GM23338 (cell line): ENCODE data around the gene SLC9B1. TPM values are rescaled to one million over a fixed set of nuclear protein-coding genes. Genes with fewer than 3 reads are reported as not detected.

Experiments used
- ATAC-seq: fragments of 200-7000 bp; cut with Tn5 transposase; 3 replicates; pipeline ENCODE4 v1.9.1; 2020
- DNase-seq: peaks from one replicate; pipeline ENCODE4 v3.0.0-alpha.2; 2015; ENCODE audit warnings: low spot score
- H2AFZ ChIP-seq: fragments of 200-600 bp; sonication (generic); 2 replicates; pipeline ENCODE4 v1.8.0; 2016; ENCODE audit warnings: antibody characterized with exemption, mild to moderate bottlenecking, moderate library complexity
- H3F3A ChIP-seq: fragments of 200-600 bp; sonication (generic); replicated peaks from 2 replicates; pipeline ENCODE4 v1.8.0; 2017; ENCODE audit warnings: antibody characterized with exemption, mixed run types, low read depth
- H3K27ac ChIP-seq: fragments of 200-600 bp; sonication (generic); 2 replicates; pipeline ENCODE4 v1.6.1; 2016; ENCODE audit warnings: low read depth
- H3K27me3 ChIP-seq: fragments of 200-600 bp; sonication (generic); 2 replicates; pipeline ENCODE4 v1.8.0; 2016; ENCODE audit warnings: mild to moderate bottlenecking, mixed run types, moderate library complexity; ENCODE audit not compliant: insufficient read depth
- H3K36me3 ChIP-seq: fragments of 200-600 bp; sonication (generic); 2 replicates; pipeline ENCODE4 v1.8.0; 2016; ENCODE audit warnings: mild to moderate bottlenecking; ENCODE audit not compliant: insufficient read depth
- H3K4me1 ChIP-seq: fragments of 200-600 bp; sonication (generic); 2 replicates; pipeline ENCODE4 v1.8.0; 2016; ENCODE audit warnings: mild to moderate bottlenecking, moderate library complexity; ENCODE audit not compliant: insufficient read depth
- H3K4me2 ChIP-seq: fragments of 200-600 bp; sonication (generic); 2 replicates; pipeline ENCODE4 v1.7.1; 2017; ENCODE audit warnings: mixed run types
- H3K4me3 ChIP-seq: fragments of 200-600 bp; sonication (generic); 2 replicates; pipeline ENCODE4 v1.6.1; 2016; ENCODE audit warnings: mixed run types
- H3K79me2 ChIP-seq: fragments of 200-600 bp; sonication (generic); replicated peaks from 2 replicates; pipeline ENCODE4 v1.8.0; 2017; ENCODE audit warnings: mild to moderate bottlenecking; ENCODE audit not compliant: insufficient read depth
- H3K9me2 ChIP-seq: fragments of 200-600 bp; sonication (generic); 2 replicates; pipeline ENCODE4 v1.8.0; 2017; ENCODE audit not compliant: insufficient read depth
- H4K20me1 ChIP-seq: fragments of 200-600 bp; sonication (generic); replicated peaks from 2 replicates; pipeline ENCODE4 v1.8.0; 2017; ENCODE audit warnings: mild to moderate bottlenecking; ENCODE audit not compliant: insufficient read depth
- H3K27ac Mint-ChIP-seq: 2 replicates; pipeline ENCODE4 v1.8.0; 2020; ENCODE audit warnings: inconsistent platforms, mild to moderate bottlenecking, moderate library complexity, mixed read lengths
- H3K27me3 Mint-ChIP-seq: 3 replicates; pipeline ENCODE4 v1.8.0; 2022; ENCODE audit warnings: low read depth, mild to moderate bottlenecking, moderate library complexity, mixed read lengths, inconsistent platforms; ENCODE audit not compliant: insufficient read depth, poor library complexity
- H3K36me3 Mint-ChIP-seq: 3 replicates; pipeline ENCODE4 v1.8.0; 2021; ENCODE audit warnings: low read depth, mild to moderate bottlenecking, inconsistent platforms, moderate library complexity, mixed read lengths
- H3K4me1 Mint-ChIP-seq: 3 replicates; pipeline ENCODE4 v1.8.0; 2020; ENCODE audit warnings: mild to moderate bottlenecking, inconsistent platforms, mixed read lengths
- H3K4me3 Mint-ChIP-seq: 3 replicates; pipeline ENCODE4 v1.8.0; 2021; ENCODE audit warnings: moderate library complexity, mild to moderate bottlenecking, inconsistent platforms, mixed read lengths
- H3K9me3 Mint-ChIP-seq: 3 replicates; pipeline ENCODE4 v1.8.0; 2020; ENCODE audit warnings: moderate library complexity, mild to moderate bottlenecking, inconsistent platforms, mixed read lengths
- CREB1 ChIP-seq: fragments of 250-450 bp; sonication (Bioruptor Pico); IDR thresholded peaks from 2 replicates; pipeline ENCODE4 v1.5.0; 2020; ENCODE audit warnings: low read depth, mild to moderate bottlenecking, moderate library complexity
- ETS1 ChIP-seq: IDR thresholded peaks from 2 replicates; pipeline ENCODE4 v1.6.1; 2016; ENCODE audit warnings: antibody characterized with exemption
- EZH2 ChIP-seq: fragments of 200-600 bp; sonication (generic); IDR thresholded peaks from one replicate; pipeline ENCODE4 v1.8.0; 2017; ENCODE audit warnings: antibody characterized with exemption, mild to moderate bottlenecking, low read depth; ENCODE audit not compliant: unreplicated experiment
- EZH2phosphoT487 ChIP-seq: fragments of 200-600 bp; sonication (generic); IDR thresholded peaks from one replicate; pipeline ENCODE4 v1.8.1; 2018; ENCODE audit warnings: antibody characterized with exemption; ENCODE audit not compliant: unreplicated experiment
- JUNB ChIP-seq: IDR thresholded peaks from one replicate; pipeline ENCODE4 v1.6.1; 2016; ENCODE audit warnings: antibody characterized with exemption; ENCODE audit not compliant: unreplicated experiment
- REST ChIP-seq: IDR thresholded peaks from one replicate; pipeline ENCODE4 v1.6.1; 2018; ENCODE audit warnings: antibody characterized with exemption; ENCODE audit not compliant: unreplicated experiment
- STAT1 ChIP-seq: IDR thresholded peaks from one replicate; pipeline ENCODE4 v1.6.1; 2016; ENCODE audit warnings: antibody characterized with exemption; ENCODE audit not compliant: unreplicated experiment
- ZNF114 ChIP-seq: fragments of 250-450 bp; sonication (Bioruptor Pico); IDR thresholded peaks from 2 replicates; pipeline ENCODE4 v1.5.0; 2020; ENCODE audit warnings: mild to moderate bottlenecking, moderate library complexity
- polyA plus RNA-seq: library from polyadenylated mRNA; unstranded; fragments of >200 nt; fragmentation: Nextera tagmentation; extraction: Ambion mirVana; gene quantifications from 2 replicates; pipeline ENCODE4 v1.2.1, GENCODE V29; 2016
- total RNA-seq: library from RNA; depleted of rRNA; stranded (reverse); fragments of >200 nt; shearing (Covaris generic); gene quantifications from 2 replicates; pipeline ENCODE4 v1.2.3, GENCODE V29; 2014
- TF ChIP-seq, protein P1 (sequence below): fragments of 250-450 bp; sonication (Bioruptor Pico); IDR thresholded peaks from 2 replicates; pipeline ENCODE4 v1.5.0; 2020; ENCODE audit warnings: mild to moderate bottlenecking, moderate library complexity

The SLC9B1 gene
- total and polyA plus RNA-seq, 2 experiments from 2014 or later, result 0.66 to 0.80 TPM

DNA sequence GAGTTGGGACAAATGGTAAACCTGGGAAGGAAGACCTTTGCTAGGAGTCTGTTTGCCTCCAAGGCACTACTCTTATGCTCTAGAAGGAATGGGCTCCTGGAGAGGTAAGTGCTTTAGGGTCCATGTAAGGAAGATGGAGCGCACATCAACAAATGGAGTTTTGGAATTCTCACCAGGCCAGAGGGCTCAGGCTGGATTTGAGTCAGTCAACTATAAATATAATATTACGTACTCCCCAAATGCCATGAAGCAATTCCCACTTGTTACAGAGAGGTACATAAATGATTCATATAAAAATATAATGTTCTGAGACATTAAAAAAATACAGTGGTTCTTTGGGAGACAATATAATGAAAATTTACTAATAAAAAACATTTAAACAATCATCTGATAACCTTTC lies 1.6 kb upstream of the SLC9B1 start:
- H3K9me2 ChIP-seq, result no peaks in the 10 kb centered on the region
- H2AFZ ChIP-seq, result peak overlapping the region; percentile 98
- H3K27me3 Mint-ChIP-seq, result peaks cover 9% of the 10 kb centered on the region
- DNase-seq, result no peak
- H3K79me2 ChIP-seq, result no peaks in the 10 kb centered on the region
- ATAC-seq, result no peak
- peaks cover 10% of the 10 kb centered on the region for H3K9me3 Mint-ChIP-seq
- no peak overlapping the region for H3K4me3 Mint-ChIP-seq
- no peak overlapping the region for H3K27ac ChIP-seq
- H4K20me1 ChIP-seq, result no peaks in the 10 kb centered on the region
- H3K4me2 ChIP-seq, result no peak overlapping the region
- TF ChIP-seq EZH2 (no peak), ETS1 (no peak), ZNF114 (CRISPR knock-in tag) (no peak)
- H3K4me3 ChIP-seq, result no peak overlapping the region
- H3K27ac Mint-ChIP-seq, result no peak overlapping the region
- no peaks in the 10 kb centered on the region for H3K27me3 ChIP-seq
- no peaks in the 10 kb centered on the region; the same call in 1 of the 2 replicates for H3K4me1 ChIP-seq
- H3F3A ChIP-seq, result 0 out of 2 replicates have a peak, but pooled peaks cover 7% of the 10 kb centered on the region
- H3K36me3 Mint-ChIP-seq, result peaks cover 8% of the 10 kb centered on the region; the same call in 2 of the 3 replicates
- H3K36me3 ChIP-seq, result no peaks in the 10 kb centered on the region
- H3K4me1 Mint-ChIP-seq, result no peaks in the 10 kb centered on the region

- peak overlapping the region; percentile 98 for H3K27ac ChIP-seq
- no peak for TF ChIP-seq CREB1
- no peak for TF ChIP-seq STAT1
- no peak for TF ChIP-seq EZH2
- TF ChIP-seq, protein P1, sequence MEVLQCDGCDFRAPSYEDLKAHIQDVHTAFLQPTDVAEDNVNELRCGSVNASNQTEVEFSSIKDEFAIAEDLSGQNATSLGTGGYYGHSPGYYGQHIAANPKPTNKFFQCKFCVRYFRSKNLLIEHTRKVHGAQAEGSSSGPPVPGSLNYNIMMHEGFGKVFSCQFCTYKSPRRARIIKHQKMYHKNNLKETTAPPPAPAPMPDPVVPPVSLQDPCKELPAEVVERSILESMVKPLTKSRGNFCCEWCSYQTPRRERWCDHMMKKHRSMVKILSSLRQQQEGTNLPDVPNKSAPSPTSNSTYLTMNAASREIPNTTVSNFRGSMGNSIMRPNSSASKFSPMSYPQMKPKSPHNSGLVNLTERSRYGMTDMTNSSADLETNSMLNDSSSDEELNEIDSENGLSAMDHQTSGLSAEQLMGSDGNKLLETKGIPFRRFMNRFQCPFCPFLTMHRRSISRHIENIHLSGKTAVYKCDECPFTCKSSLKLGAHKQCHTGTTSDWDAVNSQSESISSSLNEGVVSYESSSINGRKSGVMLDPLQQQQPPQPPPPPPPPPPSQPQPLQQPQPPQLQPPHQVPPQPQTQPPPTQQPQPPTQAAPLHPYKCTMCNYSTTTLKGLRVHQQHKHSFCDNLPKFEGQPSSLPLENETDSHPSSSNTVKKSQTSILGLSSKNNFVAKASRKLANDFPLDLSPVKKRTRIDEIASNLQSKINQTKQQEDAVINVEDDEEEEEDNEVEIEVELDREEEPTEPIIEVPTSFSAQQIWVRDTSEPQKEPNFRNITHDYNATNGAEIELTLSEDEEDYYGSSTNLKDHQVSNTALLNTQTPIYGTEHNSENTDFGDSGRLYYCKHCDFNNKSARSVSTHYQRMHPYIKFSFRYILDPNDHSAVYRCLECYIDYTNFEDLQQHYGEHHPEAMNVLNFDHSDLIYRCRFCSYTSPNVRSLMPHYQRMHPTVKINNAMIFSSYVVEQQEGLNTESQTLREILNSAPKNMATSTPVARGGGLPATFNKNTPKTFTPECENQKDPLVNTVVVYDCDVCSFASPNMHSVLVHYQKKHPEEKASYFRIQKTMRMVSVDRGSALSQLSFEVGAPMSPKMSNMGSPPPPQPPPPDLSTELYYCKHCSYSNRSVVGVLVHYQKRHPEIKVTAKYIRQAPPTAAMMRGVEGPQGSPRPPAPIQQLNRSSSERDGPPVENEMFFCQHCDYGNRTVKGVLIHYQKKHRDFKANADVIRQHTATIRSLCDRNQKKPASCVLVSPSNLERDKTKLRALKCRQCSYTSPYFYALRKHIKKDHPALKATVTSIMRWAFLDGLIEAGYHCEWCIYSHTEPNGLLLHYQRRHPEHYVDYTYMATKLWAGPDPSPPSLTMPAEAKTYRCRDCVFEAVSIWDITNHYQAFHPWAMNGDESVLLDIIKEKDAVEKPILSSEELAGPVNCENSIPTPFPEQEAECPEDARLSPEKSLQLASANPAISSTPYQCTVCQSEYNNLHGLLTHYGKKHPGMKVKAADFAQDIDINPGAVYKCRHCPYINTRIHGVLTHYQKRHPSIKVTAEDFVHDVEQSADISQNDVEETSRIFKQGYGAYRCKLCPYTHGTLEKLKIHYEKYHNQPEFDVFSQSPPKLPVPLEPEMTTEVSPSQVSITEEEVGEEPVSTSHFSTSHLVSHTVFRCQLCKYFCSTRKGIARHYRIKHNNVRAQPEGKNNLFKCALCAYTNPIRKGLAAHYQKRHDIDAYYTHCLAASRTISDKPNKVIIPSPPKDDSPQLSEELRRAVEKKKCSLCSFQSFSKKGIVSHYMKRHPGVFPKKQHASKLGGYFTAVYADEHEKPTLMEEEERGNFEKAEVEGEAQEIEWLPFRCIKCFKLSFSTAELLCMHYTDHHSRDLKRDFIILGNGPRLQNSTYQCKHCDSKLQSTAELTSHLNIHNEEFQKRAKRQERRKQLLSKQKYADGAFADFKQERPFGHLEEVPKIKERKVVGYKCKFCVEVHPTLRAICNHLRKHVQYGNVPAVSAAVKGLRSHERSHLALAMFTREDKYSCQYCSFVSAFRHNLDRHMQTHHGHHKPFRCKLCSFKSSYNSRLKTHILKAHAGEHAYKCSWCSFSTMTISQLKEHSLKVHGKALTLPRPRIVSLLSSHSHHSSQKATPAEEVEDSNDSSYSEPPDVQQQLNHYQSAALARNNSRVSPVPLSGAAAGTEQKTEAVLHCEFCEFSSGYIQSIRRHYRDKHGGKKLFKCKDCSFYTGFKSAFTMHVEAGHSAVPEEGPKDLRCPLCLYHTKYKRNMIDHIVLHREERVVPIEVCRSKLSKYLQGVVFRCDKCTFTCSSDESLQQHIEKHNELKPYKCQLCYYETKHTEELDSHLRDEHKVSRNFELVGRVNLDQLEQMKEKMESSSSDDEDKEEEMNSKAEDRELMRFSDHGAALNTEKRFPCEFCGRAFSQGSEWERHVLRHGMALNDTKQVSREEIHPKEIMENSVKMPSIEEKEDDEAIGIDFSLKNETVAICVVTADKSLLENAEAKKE, result no peak
- no peak for TF ChIP-seq REST
- TF ChIP-seq JUNB, result no peak
- no peak for TF ChIP-seq EZH2phosphoT487
- TF ChIP-seq ZNF114 (CRISPR knock-in tag), result no peak
These were observed 856 bp downstream of the SLC9B1 start for GRCh38 chr4:103018391-103019307.

More at GRCh38 chr4:103018391-103019307, 856 bp downstream of the SLC9B1 start:
- Histone ChIP-seq H2AFZ (peak overlapping the region; percentile 94), H3K4me1 (no peaks in the 10 kb centered on the region; the same call in 1 of the 2 replicates), H4K20me1 (no peaks in the 10 kb centered on the region), H3K27me3 (no peaks in the 10 kb centered on the region), H3K4me2 (peak overlapping the region; percentile 91), H3K36me3 (no peaks in the 10 kb centered on the region), H3K9me2 (no peaks in the 10 kb centered on the region), H3K79me2 (no peaks in the 10 kb centered on the region), H3F3A (0 out of 2 replicates have a peak, but pooled peaks cover 7% of the 10 kb centered on the region), H3K4me3 (peak overlapping the region; percentile 81)
- Mint-ChIP-seq H3K27ac (peak overlapping the region; percentile 98), H3K27me3 (peaks cover 7% of the 10 kb centered on the region), H3K4me3 (peak overlapping the region; percentile 86), H3K9me3 (peaks cover 10% of the 10 kb centered on the region), H3K4me1 (no peaks in the 10 kb centered on the region), H3K36me3 (peaks cover 8% of the 10 kb centered on the region; the same call in 2 of the 3 replicates)
- DNase-seq (peak; percentile 27), ATAC-seq (peak; percentile 37)
